Esophagus muscularis mucosa (tissue), 4 donors: ENCODE results near the gene GALNT7. TPM values are rescaled to one million over a fixed set of nuclear protein-coding genes. Genes with fewer than 3 reads are reported as not detected.

Experiments
- DNase-seq: peaks from one replicate; pipeline ENCODE4 v3.0.0-alpha.2; 2017; ENCODE audit errors: extremely low spot score
- H3K27ac ChIP-seq, 4 donors: fragments of 200-600 bp; sonication (generic); replicated peaks in 1 of 4; 1 replicate in 3 of 4; 2 replicates in 1 of 4; pipeline ENCODE4 v1.5.1; 2016 to 2019; ENCODE audit warnings: mild to moderate bottlenecking in 1 of 4
- H3K27me3 ChIP-seq, 4 donors: fragments of 200-600 bp; sonication (generic); one replicate each; pipeline versions ENCODE4 v1.5.1 to v1.6.0; 2016 to 2019
- H3K36me3 ChIP-seq, 4 donors: fragments of 200-600 bp; sonication (generic); one replicate each; pipeline ENCODE4 v1.5.1; 2016 to 2019
- H3K4me1 ChIP-seq, 4 donors: fragments of 200-600 bp; sonication (generic); one replicate each; pipeline ENCODE4 v1.5.1; 2016 to 2019
- H3K4me3 ChIP-seq, 4 donors: fragments of 200-600 bp; sonication (generic); 1 replicate in 2 of 4; 2 replicates in 2 of 4; pipeline ENCODE4 v1.5.1; 2016 to 2019; ENCODE audit warnings: mild to moderate bottlenecking in 4 of 4, moderate library complexity in 1 of 4
- H3K9me3 ChIP-seq, 4 donors: fragments of 200-600 bp; sonication (generic); 1 replicate in 3 of 4; 2 replicates in 1 of 4; pipeline ENCODE4 v1.5.1; 2016 to 2019
- CTCF ChIP-seq, 3 experiments: fragments of 200-600 bp in 2 of 3; fragments of 450-650 bp in 1 of 3; sonication (generic) in 2 of 3; IDR thresholded peaks; one replicate each; pipeline ENCODE4 v1.5.1; 2017 to 2019; ENCODE audit warnings: antibody characterized with exemption in 3 of 3, mild to moderate bottlenecking in 2 of 3, moderate library complexity in 1 of 3
- EP300 ChIP-seq: sonication (generic); formaldehyde crosslinking; IDR thresholded peaks from one replicate; pipeline ENCODE4 v1.6.1; 2017; ENCODE audit warnings: antibody characterized with exemption
- POLR2A ChIP-seq: fragments of 450-650 bp; IDR thresholded peaks from one replicate; pipeline ENCODE4 v1.6.1; 2017; ENCODE audit warnings: antibody characterized with exemption, moderate library complexity, mild to moderate bottlenecking, low read depth
- POLR2AphosphoS5 ChIP-seq, 2 donors: sonication (generic); formaldehyde crosslinking; IDR thresholded peaks; one replicate each; pipeline ENCODE4 v1.6.1; 2017; ENCODE audit warnings: antibody characterized with exemption in 2 of 2
- WGBS: methylation state at CpG from one replicate; pipeline ENCODE4 v1.1.5; 2018; 5-methylcytosine and 5-hydroxymethylcytosine counted together
- intact Hi-C: fragments of 100-400 bp; cut with DNase I; formaldehyde crosslinking; loops from one replicate; pipeline ENCODE4 v1.15.1; 2023
- total RNA-seq, 4 donors: library from RNA; depleted of rRNA; stranded (reverse); fragments of >200 nt; gene quantifications; one replicate each; pipeline versions ENCODE4 v1.1.0 to v1.2.1, GENCODE V29; 2016

Gene GALNT7
- total RNA-seq, 4 donors from 2014 or later: 9.6 to 20.2 (median 12.9) TPM

- Histone ChIP-seq H3K4me3 (no peak overlapping the region), H3K27ac (no peak overlapping the region), H3K4me1 (no peaks in the 10 kb centered on the region), H3K36me3 (peaks cover 0 to 5% (median 0%) of the 10 kb centered on the region in 4 donors), H3K9me3 (no peaks in the 10 kb centered on the region), H3K27me3 (no peaks in the 10 kb centered on the region)
- TF ChIP-seq EP300 (no peak), POLR2AphosphoS5 (IDR thresholded peaks at IDR 0.05) (no peak), CTCF (IDR thresholded peaks at IDR 0.05) (no peak), POLR2A (no peak)
- WGBS: 88% methylated on average over 3 of the region's 3 CpGs
- intact Hi-C loops: no loop called here
- no peak for DNase-seq
These were observed 33.8 kb downstream of the GALNT7 start for GRCh38 chr4:173202395-173202794.

GRCh38 chr4:173205656-173206055, 37.0 kb downstream of the GALNT7 start:
- H3K36me3 ChIP-seq: peaks cover 0 to 5% (median 0%) of the 10 kb centered on the region in 4 donors
- no peaks in the 10 kb centered on the region for H3K9me3 ChIP-seq
- no peak for DNase-seq
- intact Hi-C loops: no loop called here
- WGBS: no CpG with 5 or more reads among the region's 2 CpGs
- peaks cover 4 to 12% (median 7%) of the 10 kb centered on the region in 4 donors for H3K4me1 ChIP-seq
- no peak overlapping the region for H3K4me3 ChIP-seq
- TF ChIP-seq EP300 (no peak), POLR2AphosphoS5 (IDR thresholded peaks at IDR 0.05) (no peak), CTCF (IDR thresholded peaks at IDR 0.05) (no peak), POLR2A (no peak)
- H3K27me3 ChIP-seq: no peaks in the 10 kb centered on the region
- H3K27ac ChIP-seq: no peak overlapping the region

- Histone ChIP-seq H3K27me3 (no peaks in the 10 kb centered on the region), H3K27ac (no peak overlapping the region), H3K9me3 (no peaks in the 10 kb centered on the region), H3K36me3 (peaks cover 0 to 5% (median 0%) of the 10 kb centered on the region in 4 donors), H3K4me1 (peaks cover 4 to 18% (median 11%) of the 10 kb centered on the region in 4 donors), H3K4me3 (no peak overlapping the region)
- TF ChIP-seq POLR2A (no peak), EP300 (no peak), POLR2AphosphoS5 (IDR thresholded peaks at IDR 0.05) (no peak), CTCF (IDR thresholded peaks at IDR 0.05) (no peak)
- DNase-seq: no peak
- intact Hi-C loops: no loop called here
- WGBS: 95% methylated on average over 7 of the region's 7 CpGs
These were observed 39.8 kb downstream of the GALNT7 start for GRCh38 chr4:173208420-173208819.

- H3K4me3 ChIP-seq: no peak overlapping the region
- H3K4me1 ChIP-seq: peaks cover 4 to 27% (median 17%) of the 10 kb centered on the region in 4 donors
- intact Hi-C loops: no loop called here
- H3K9me3 ChIP-seq: no peaks in the 10 kb centered on the region
- no peak overlapping the region for H3K27ac ChIP-seq
- 96% methylated on average over 1 of the region's 1 CpG for WGBS
- no peaks in the 10 kb centered on the region for H3K27me3 ChIP-seq
- TF ChIP-seq POLR2AphosphoS5 (IDR thresholded peaks at IDR 0.05): no peak
- TF ChIP-seq CTCF (IDR thresholded peaks at IDR 0.05): no peak
- TF ChIP-seq POLR2A: no peak
- no peak for TF ChIP-seq EP300
- DNase-seq: no peak
- no peaks in the 10 kb centered on the region for H3K36me3 ChIP-seq
These were observed 42.6 kb downstream of the GALNT7 start for GRCh38 chr4:173211222-173211621.

GRCh38 chr4:173211838-173212237, 43.2 kb downstream of the GALNT7 start:
- Histone ChIP-seq H3K9me3 (no peaks in the 10 kb centered on the region), H3K36me3 (no peaks in the 10 kb centered on the region), H3K27me3 (no peaks in the 10 kb centered on the region), H3K27ac (no peak overlapping the region), H3K4me1 (peaks cover 4 to 27% (median 17%) of the 10 kb centered on the region in 4 donors), H3K4me3 (no peak overlapping the region)
- WGBS: 50% methylated on average over 1 of the region's 1 CpG
- TF ChIP-seq POLR2AphosphoS5 (IDR thresholded peaks at IDR 0.05) (no peak), CTCF (IDR thresholded peaks at IDR 0.05) (no peak), EP300 (no peak), POLR2A (no peak)
- DNase-seq: no peak
- intact Hi-C loops: no loop called here
